HCT116 (cell line): ENCODE data around the gene AGBL3. TPM values are rescaled to one million over a fixed set of nuclear protein-coding genes. Genes with fewer than 3 reads are reported as not detected.

Source experiments
- ATAC-seq: fragments of 200-7000 bp; cut with Tn5 transposase; 2 replicates; pipeline ENCODE4 v1.9.1; 2020; ENCODE audit warnings: mild to moderate bottlenecking, moderate library complexity
- BruUV-seq: library from RNA; stranded (reverse); fragments of 400-500 nt; replicated peaks from 2 replicates; lab custom pipeline; 2021; lab: Mats Ljungman, UMichigan
- CTCF ChIA-PET: fragments of 300-600 bp; sonication (Branson Sonifier 250); formaldehyde crosslinking; loops from one replicate; lab custom pipeline; 2021; ENCODE audit warnings: antibody characterized with exemption; lab: Charles Lee
- POLR2A ChIA-PET: fragments of 300-600, 350-600 bp; sonication (Branson Sonifier 250); formaldehyde crosslinking; loops from one replicate; lab custom pipeline; 2021; ENCODE audit warnings: antibody characterized with exemption; lab: Charles Lee
- RAD21 ChIA-PET, 2 experiments: fragments of 300-600 bp; sonication (Branson Sonifier 250); formaldehyde crosslinking; loops; one replicate each; lab custom pipeline; 2023; ENCODE audit warnings: low total read pairs in 2 of 2; ENCODE audit not compliant: uncharacterized antibody in 2 of 2, unreplicated experiment in 2 of 2, low non-redundant PET in 1 of 2; lab: Charles Lee
- DNase-seq: peaks from one replicate; pipeline ENCODE4 v3.0.0-alpha.2; 2010; ENCODE audit warnings: low read depth, low spot score
- H2AFZ ChIP-seq: fragments of 200-600 bp; shearing (Covaris generic), sonication (generic); 2 replicates; pipeline ENCODE4 v1.6.1; 2017; ENCODE audit warnings: low read depth, mixed run types, mixed read lengths, antibody characterized with exemption, low read length; ENCODE audit not compliant: poor library complexity, severe bottlenecking
- H3K27ac ChIP-seq: 2 replicates; pipeline ENCODE4 v1.5.1; 2012; ENCODE audit warnings: low read depth, low read length
- H3K27me3 ChIP-seq: fragments of 200-600 bp; sonication (generic); 2 replicates; pipeline ENCODE4 v1.6.1; 2016; ENCODE audit warnings: mixed run types, low read length, mixed read lengths; ENCODE audit not compliant: insufficient read depth
- H3K36me3 ChIP-seq, 2 experiments: fragments of 200-500 bp in 1 of 2; fragments of 200-600 bp in 1 of 2; sonication (Bioruptor generic) in 1 of 2; sonication (generic) in 1 of 2; 2 replicates each; pipeline versions ENCODE4 v1.5.1 to v1.6.1; 2014 to 2016; ENCODE audit warnings: low read length in 2 of 2, inconsistent platforms in 1 of 2, mixed read lengths in 1 of 2, mixed run types in 1 of 2; ENCODE audit not compliant: insufficient read depth in 2 of 2, control insufficient read depth in 1 of 2
- H3K4me1 ChIP-seq, 2 experiments: fragments of 200-600 bp in 1 of 2; sonication (generic) in 1 of 2; 2 replicates each; pipeline versions ENCODE4 v1.5.1 to v1.6.1; 2012 to 2017; ENCODE audit warnings: low read length in 2 of 2, inconsistent platforms in 1 of 2, mild to moderate bottlenecking in 1 of 2, mixed read lengths in 1 of 2, mixed run types in 1 of 2, moderate library complexity in 1 of 2; ENCODE audit not compliant: insufficient read depth in 2 of 2, control insufficient read depth in 1 of 2
- H3K4me2 ChIP-seq: fragments of 200-600 bp; sonication (generic); 2 replicates; pipeline ENCODE4 v1.6.1; 2017; ENCODE audit warnings: mixed run types, low read length, mixed read lengths
- H3K4me3 ChIP-seq, 2 experiments: fragments of 200-600 bp in 1 of 2; sonication (generic) in 1 of 2; replicated peaks in 1 of 2; 2 replicates each; pipeline ENCODE4 v1.5.1; 2011 to 2016; ENCODE audit warnings: low read length in 2 of 2, control low read depth in 1 of 2, low read depth in 1 of 2, mild to moderate bottlenecking in 1 of 2, mixed read lengths in 1 of 2, mixed run types in 1 of 2
- H3K79me2 ChIP-seq: fragments of 200-600 bp; sonication (generic); 2 replicates; pipeline ENCODE4 v1.6.1; 2017; ENCODE audit warnings: mild to moderate bottlenecking, mixed run types, low read length, moderate library complexity, mixed read lengths; ENCODE audit not compliant: insufficient read depth
- H3K9ac ChIP-seq: fragments of 200-600 bp; sonication (generic); 2 replicates; pipeline ENCODE4 v1.6.1; 2016; ENCODE audit warnings: low read length, mixed read lengths
- H3K9me2 ChIP-seq: fragments of 200-600 bp; sonication (generic), shearing (Covaris generic); 2 replicates; pipeline ENCODE4 v1.6.1; 2017; ENCODE audit warnings: mixed run types, mild to moderate bottlenecking, moderate library complexity; ENCODE audit not compliant: insufficient read depth
- H3K9me3 ChIP-seq, 2 experiments: fragments of 200-500 bp in 1 of 2; fragments of 200-600 bp in 1 of 2; sonication (Bioruptor generic) in 1 of 2; sonication (generic) in 1 of 2; 2 replicates each; pipeline ENCODE4 v1.6.1; 2014 to 2017; ENCODE audit warnings: low read length in 2 of 2, mixed read lengths in 2 of 2, inconsistent platforms in 1 of 2, low read depth in 1 of 2, mild to moderate bottlenecking in 1 of 2, mixed run types in 1 of 2, moderate library complexity in 1 of 2; ENCODE audit not compliant: control insufficient read depth in 1 of 2, insufficient read depth in 1 of 2
- H4K20me1 ChIP-seq: fragments of 200-600 bp; sonication (generic), shearing (Covaris generic); 2 replicates; pipeline ENCODE4 v1.6.1; 2017; ENCODE audit warnings: mixed run types, mild to moderate bottlenecking, moderate library complexity; ENCODE audit not compliant: insufficient read depth
- ATF3 ChIP-seq: IDR thresholded peaks from 2 replicates; pipeline ENCODE4 v1.6.1; 2012
- CBX3 ChIP-seq: IDR thresholded peaks from 2 replicates; pipeline ENCODE4 v1.6.1; 2012; ENCODE audit warnings: low read depth
- CEBPB ChIP-seq: IDR thresholded peaks from 2 replicates; pipeline ENCODE4 v1.6.1; 2012; ENCODE audit warnings: low read depth
- EGR1 ChIP-seq: IDR thresholded peaks from 2 replicates; pipeline ENCODE4 v1.6.1; 2012; ENCODE audit warnings: low read depth
- ELF1 ChIP-seq: IDR thresholded peaks from 2 replicates; pipeline ENCODE4 v1.6.1; 2012; ENCODE audit warnings: low read depth, borderline replicate concordance
- EZH2phosphoT487 ChIP-seq: fragments of 200-600 bp; IDR thresholded peaks from 2 replicates; pipeline ENCODE4 v1.6.1; 2018; ENCODE audit warnings: antibody characterized with exemption, borderline replicate concordance
- JUND ChIP-seq: IDR thresholded peaks from 2 replicates; pipeline ENCODE4 v1.6.1; 2012
- POLR2AphosphoS5 ChIP-seq: IDR thresholded peaks from 2 replicates; pipeline ENCODE4 v1.6.1; 2011; ENCODE audit warnings: mild to moderate bottlenecking, low read depth, low read length, moderate library complexity
- RAD21 ChIP-seq: IDR thresholded peaks from 2 replicates; pipeline ENCODE4 v1.6.1; 2012; ENCODE audit warnings: low read depth, mild to moderate bottlenecking
- REST ChIP-seq: IDR thresholded peaks from 2 replicates; pipeline ENCODE4 v1.6.1; 2012; ENCODE audit warnings: low read depth
- SP1 ChIP-seq: IDR thresholded peaks from 2 replicates; pipeline ENCODE4 v1.6.1; 2012; ENCODE audit warnings: low read depth
- SRF ChIP-seq: IDR thresholded peaks from 2 replicates; pipeline ENCODE4 v1.6.1; 2012; ENCODE audit warnings: low read depth
- TCF7L2 ChIP-seq: IDR thresholded peaks from 2 replicates; pipeline ENCODE4 v1.7.0; 2011; ENCODE audit warnings: borderline replicate concordance, inconsistent platforms; ENCODE audit not compliant: insufficient read depth, insufficient read length; ENCODE audit errors: extremely low read depth
- ZFX ChIP-seq: fragments of 450-650 bp; IDR thresholded peaks from 2 replicates; pipeline ENCODE4 v1.6.1; 2017
- intact Hi-C: fragments of 100-400 bp; cut with micrococcal nuclease; formaldehyde crosslinking; loops from 2 replicates; pipeline ENCODE4 v1.10.0; 2022
- total RNA-seq: library from RNA; stranded (reverse); gene quantifications from one replicate; pipeline ENCODE4 v1.2.1, GENCODE V29; 2021; ENCODE audit not compliant: unreplicated experiment

Gene AGBL3
- total RNA-seq, 1 experiment from 2014 or later = 1.9 TPM

GRCh38 chr7:134963036-134963435, 23.3 kb upstream of the AGBL3 start:
- DNase-seq (no peak), ATAC-seq (no peak)
- ChIA-PET RAD21 (no interaction called here), CTCF (no interaction called here), POLR2A (no interaction called here)
- Histone ChIP-seq H3K4me1 (no peaks in the 10 kb centered on the region), H3K79me2 (no peaks in the 10 kb centered on the region), H3K4me3 (no peak overlapping the region), H3K9me3 (no peaks in the 10 kb centered on the region), H3K9me2 (no peaks in the 10 kb centered on the region), H4K20me1 (no peaks in the 10 kb centered on the region), H3K4me2 (no peak overlapping the region), H3K27ac (no peak overlapping the region), H3K9ac (no peak overlapping the region), H3K27me3 (no peaks in the 10 kb centered on the region), H3K36me3 (peaks cover 13 to 21% of the 10 kb centered on the region in 2 experiments; a peak in 2 of 4 replicates), H2AFZ (no peak overlapping the region)
- intact Hi-C loops = no loop called here
- TF ChIP-seq REST = no peak
- no peak for TF ChIP-seq SRF
- no TSS peak for BruUV-seq

- no peaks in the 10 kb centered on the region for H4K20me1 ChIP-seq
- H3K4me1 ChIP-seq = no peaks in the 10 kb centered on the region
- no peak overlapping the region for H3K4me3 ChIP-seq
- no peaks in the 10 kb centered on the region for H3K27me3 ChIP-seq
- intact Hi-C loops = no loop called here
- H3K36me3 ChIP-seq = peaks cover 5% of the 10 kb centered on the region in 2 experiments; a peak in 2 of 4 replicates
- POLR2A ChIA-PET = interaction anchor here (1.7 kb wide), 1 partner anchor 19 kb away, joined by 5 read pairs; the partner anchor contains the start of gene AGBL3
- H3K27ac ChIP-seq = no peak overlapping the region
- no TSS peak for BruUV-seq
- ATAC-seq (no peak), DNase-seq (no peak)
- H3K9ac ChIP-seq = no peak overlapping the region
- H3K79me2 ChIP-seq = no peaks in the 10 kb centered on the region
- H3K4me2 ChIP-seq = no peak overlapping the region
- no peak overlapping the region for H2AFZ ChIP-seq
- CTCF ChIA-PET = interaction anchor here (1.1 kb wide), 1 partner anchor 13 kb away, joined by 3 read pairs; no protein-coding TSS in a partner anchor
- no peaks in the 10 kb centered on the region for H3K9me2 ChIP-seq
- RAD21 ChIA-PET = no interaction called here
- H3K9me3 ChIP-seq = no peaks in the 10 kb centered on the region
- no peak for TF ChIP-seq JUND
- no peak for TF ChIP-seq SRF
- TF ChIP-seq RAD21 = no peak
- TF ChIP-seq TCF7L2 = no peak
- no peak for TF ChIP-seq SP1
- no peak for TF ChIP-seq REST
- no peak for TF ChIP-seq ZFX
- no peak for TF ChIP-seq ELF1
- no peak for TF ChIP-seq CBX3
- no peak for TF ChIP-seq POLR2AphosphoS5
- TF ChIP-seq CEBPB = no peak
- no peak for TF ChIP-seq ATF3
- TF ChIP-seq EZH2phosphoT487 = no peak
- TF ChIP-seq EGR1 = no peak
Measured at GRCh38 chr7:134966691-134967090, 19.6 kb upstream of the AGBL3 start.
